Activated T-cell treated with anti-CD3 and anti-CD28 coated beads, Interleukin-2, amount 50 U/mL, for 72 hours (primary cell): ENCODE data around the gene GRIK4. TPM values are rescaled to one million over a fixed set of nuclear protein-coding genes. Genes with fewer than 3 reads are reported as not detected.
"Not testable (repeated sequence)": the region's sequence is repeated elsewhere in the genome, so short reads cannot be mapped to it uniquely, and the experiment has no call there.

Experiments
- ATAC-seq, 2 donors: fragments of 150-1000 bp; cut with Tn5 transposase; replicated peaks in 1 of 2; 2 replicates each; pipeline ENCODE4 v1.10.0; 2021; ENCODE audit warnings: moderate library complexity in 2 of 2, mild to moderate bottlenecking in 1 of 2
- DNase-seq, 2 donors: peaks; one replicate each; pipeline ENCODE4 v3.0.0; 2021 to 2022; ENCODE audit warnings: mixed read lengths in 1 of 2
- H3K27ac Mint-ChIP-seq: one replicate; pipeline ENCODE4 v1.8.0; 2022; ENCODE audit warnings: mild to moderate bottlenecking, moderate library complexity, mixed read lengths
- H3K27me3 Mint-ChIP-seq: one replicate; pipeline ENCODE4 v1.8.0; 2022; ENCODE audit warnings: low read depth, mixed read lengths
- H3K36me3 Mint-ChIP-seq, 2 donors: one replicate each; pipeline ENCODE4 v1.8.0; 2022; ENCODE audit warnings: mixed read lengths in 2 of 2, mild to moderate bottlenecking in 1 of 2; ENCODE audit not compliant: insufficient read depth in 2 of 2
- H3K4me1 Mint-ChIP-seq: one replicate; pipeline ENCODE4 v1.8.0; 2022; ENCODE audit warnings: low read depth, mixed read lengths
- H3K4me3 Mint-ChIP-seq, 2 donors: one replicate each; pipeline ENCODE4 v1.8.0; 2022; ENCODE audit warnings: mild to moderate bottlenecking in 2 of 2, mixed read lengths in 2 of 2, moderate library complexity in 2 of 2
- H3K9me3 Mint-ChIP-seq, 2 donors: one replicate each; pipeline ENCODE4 v1.8.0; 2022; ENCODE audit warnings: mixed read lengths in 2 of 2
- total RNA-seq, 2 donors: library from RNA; stranded (reverse); gene quantifications; one replicate each; pipeline ENCODE4 v1.2.3, GENCODE V29; 2022

The GRIK4 gene
- total RNA-seq, 2 donors from 2014 or later: 0.12 TPM; not detected in 1

GRCh38 chr11:120996973-120997372, 485.4 kb downstream of the GRIK4 start:
- no peak for ATAC-seq
- Mint-ChIP-seq H3K27ac (no peak overlapping the region), H3K36me3 (no peaks in the 10 kb centered on the region), H3K9me3 (no peaks in the 10 kb centered on the region), H3K27me3 (peaks cover 18% of the 10 kb centered on the region), H3K4me3 (no peak overlapping the region), H3K4me1 (no peaks in the 10 kb centered on the region)
- no peak for DNase-seq

- Mint-ChIP-seq H3K4me1 (no peaks in the 10 kb centered on the region), H3K4me3 (no peak overlapping the region), H3K27me3 (peaks cover 28% of the 10 kb centered on the region), H3K27ac (no peak overlapping the region), H3K36me3 (no peaks in the 10 kb centered on the region), H3K9me3 (no peaks in the 10 kb centered on the region)
- ATAC-seq (no peak), DNase-seq (no peak)
Observed at GRCh38 chr11:120998581-120998980, 487.0 kb downstream of the GRIK4 start.

DNA sequence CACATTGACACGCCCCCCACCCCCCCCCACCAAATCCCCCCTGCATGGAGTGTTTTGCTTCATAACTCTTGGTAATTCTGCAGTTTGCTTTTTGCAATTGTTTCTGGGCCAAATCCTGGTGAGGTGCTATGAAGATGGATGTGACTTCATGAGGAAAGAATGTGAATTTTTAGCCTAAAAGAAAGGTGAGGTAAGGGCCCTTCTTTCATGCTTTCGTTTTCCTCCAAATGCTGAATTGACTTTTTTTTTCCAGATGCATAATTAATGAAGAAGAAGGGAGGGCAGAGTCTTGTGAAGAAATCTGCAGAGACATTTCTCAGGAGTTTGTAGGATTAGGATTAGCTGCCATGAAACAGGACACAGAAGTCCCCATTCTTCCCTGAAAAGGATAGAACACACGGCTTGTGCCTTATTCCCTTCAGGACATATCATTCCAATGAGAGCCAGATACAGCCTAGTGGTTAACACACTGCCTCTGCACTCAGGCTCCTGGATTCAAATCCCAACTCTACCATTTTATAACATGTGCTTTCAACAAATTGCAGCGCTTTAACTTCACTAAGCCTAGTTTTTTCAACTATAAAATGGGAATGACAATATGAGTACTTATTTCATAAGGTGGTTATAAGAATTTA, 492.8 kb downstream of the GRIK4 start:
- Mint-ChIP-seq H3K4me1 (no peaks in the 10 kb centered on the region), H3K27me3 (peaks cover 37% of the 10 kb centered on the region), H3K4me3 (no peak overlapping the region), H3K36me3 (no peaks in the 10 kb centered on the region), H3K27ac (no peak overlapping the region), H3K9me3 (no peaks in the 10 kb centered on the region)
- ATAC-seq: no peak
- DNase-seq: no peak

DNA sequence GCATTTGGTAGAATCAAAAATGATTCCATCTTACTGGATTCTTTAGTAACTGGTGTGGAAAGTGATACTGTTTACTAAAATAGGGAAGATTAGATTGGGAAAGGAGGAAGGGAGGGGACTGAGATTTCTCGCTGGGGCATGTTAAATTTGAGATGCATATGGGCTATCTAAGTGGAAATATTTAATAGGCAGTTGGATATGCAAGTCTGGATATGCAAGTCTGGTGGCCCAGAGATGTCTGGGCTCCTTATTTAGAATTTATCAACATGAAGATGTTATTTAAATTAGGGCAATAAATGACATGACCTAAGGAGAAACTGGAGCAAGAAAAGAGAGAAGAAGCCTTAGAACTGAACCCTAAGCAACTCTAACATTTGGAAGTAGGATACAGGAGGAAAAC, 495.4 kb downstream of the GRIK4 start:
- H3K9me3 Mint-ChIP-seq: no peaks in the 10 kb centered on the region
- H3K4me3 Mint-ChIP-seq: no peak overlapping the region
- no peaks in the 10 kb centered on the region for H3K4me1 Mint-ChIP-seq
- DNase-seq: no peak
- no peaks in the 10 kb centered on the region for H3K36me3 Mint-ChIP-seq
- ATAC-seq: no peak
- H3K27ac Mint-ChIP-seq: no peak overlapping the region
- peaks cover 34% of the 10 kb centered on the region for H3K27me3 Mint-ChIP-seq

DNA sequence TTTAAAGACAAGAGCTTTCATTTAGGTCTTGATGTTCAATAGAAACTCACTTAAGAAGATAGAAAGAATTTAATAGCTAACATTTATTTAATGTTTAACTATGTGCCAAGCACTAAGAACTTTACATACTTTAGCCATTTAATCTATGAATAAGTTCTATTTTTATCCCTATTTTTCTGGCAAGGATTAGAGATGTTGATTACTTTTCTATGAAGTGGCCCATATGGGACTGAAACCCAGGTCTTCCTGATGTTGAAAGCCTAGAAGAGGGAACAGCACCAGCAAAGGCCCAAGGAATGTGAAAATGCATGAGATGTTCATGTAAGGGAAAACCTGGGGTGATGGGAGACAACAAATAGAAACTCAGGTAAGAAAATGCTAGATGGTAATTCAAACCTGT, 497.0 kb downstream of the GRIK4 start:
- no peak overlapping the region for H3K27ac Mint-ChIP-seq
- H3K9me3 Mint-ChIP-seq: no peaks in the 10 kb centered on the region
- no peak for DNase-seq
- H3K4me3 Mint-ChIP-seq: no peak overlapping the region
- no peaks in the 10 kb centered on the region for H3K4me1 Mint-ChIP-seq
- no peaks in the 10 kb centered on the region for H3K36me3 Mint-ChIP-seq
- ATAC-seq: no peak
- H3K27me3 Mint-ChIP-seq: peaks cover 23% of the 10 kb centered on the region

DNA sequence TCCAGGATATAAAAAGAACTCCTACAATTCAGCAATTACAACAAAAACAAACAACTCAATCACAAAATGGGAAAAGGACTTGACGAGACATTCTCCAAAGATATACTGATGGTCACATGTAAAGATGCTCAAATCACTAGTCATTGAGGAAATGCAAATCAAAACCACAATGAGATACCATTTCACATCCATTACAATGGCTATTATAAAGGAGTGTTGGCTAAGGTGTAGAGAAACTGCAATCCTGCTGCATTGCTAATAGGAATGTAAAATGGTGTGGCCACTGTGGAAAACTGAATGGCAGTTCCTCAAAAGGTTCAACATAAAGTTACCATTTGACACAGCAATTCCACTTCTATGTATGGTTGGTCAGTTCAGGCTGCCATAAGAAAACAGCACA, 500.5 kb downstream of the GRIK4 start:
- no peaks in the 10 kb centered on the region for H3K4me1 Mint-ChIP-seq
- ATAC-seq (no peak), DNase-seq (no peak)
- H3K36me3 Mint-ChIP-seq: peaks cover 0 to 1% of the 10 kb centered on the region in 2 donors
- no peak overlapping the region for H3K27ac Mint-ChIP-seq
- no peak overlapping the region for H3K4me3 Mint-ChIP-seq
- H3K9me3 Mint-ChIP-seq: no peaks in the 10 kb centered on the region
- peaks cover 26% of the 10 kb centered on the region for H3K27me3 Mint-ChIP-seq

GRCh38 chr11:121018746-121019145, 507.2 kb downstream of the GRIK4 start:
- ATAC-seq (no peak), DNase-seq (no peak)
- Mint-ChIP-seq H3K27me3 (peaks cover 14% of the 10 kb centered on the region), H3K36me3 (peaks cover 1 to 3% of the 10 kb centered on the region in 2 donors), H3K4me3 (no peak overlapping the region), H3K9me3 (no peaks in the 10 kb centered on the region), H3K27ac (no peak overlapping the region), H3K4me1 (peaks cover 2% of the 10 kb centered on the region)

GRCh38 chr11:121021718-121022117, 510.2 kb downstream of the GRIK4 start:
- not testable (repeated sequence) for DNase-seq, H3K4me3 Mint-ChIP-seq, H3K36me3 Mint-ChIP-seq, H3K27me3 Mint-ChIP-seq, H3K9me3 Mint-ChIP-seq, H3K27ac Mint-ChIP-seq, ATAC-seq
- H3K4me1 Mint-ChIP-seq: peaks cover 21% of the 10 kb centered on the region

GRCh38 chr11:121023848-121024751, 512.6 kb downstream of the GRIK4 start, which contains the start of gene TBCEL:
TSS of gene TBCEL (plus strand) at chr11:121024102. CDS start at chr11:121045691, 21,589 bp downstream.
- DNase-seq: peak; percentile 85 to 87
- H3K9me3 Mint-ChIP-seq: no peaks in the 10 kb centered on the region
- peaks cover 0 to 5% of the 10 kb centered on the region in 2 donors for H3K36me3 Mint-ChIP-seq
- peaks cover 21% of the 10 kb centered on the region for H3K4me1 Mint-ChIP-seq
- peaks cover 5% of the 10 kb centered on the region for H3K27me3 Mint-ChIP-seq
- H3K27ac Mint-ChIP-seq: peak within 1 kb of the TSS; percentile 74
- peak within 1 kb of the TSS; percentile 75 to 88 for H3K4me3 Mint-ChIP-seq
- ATAC-seq: peak; percentile 92 to 95

DNA sequence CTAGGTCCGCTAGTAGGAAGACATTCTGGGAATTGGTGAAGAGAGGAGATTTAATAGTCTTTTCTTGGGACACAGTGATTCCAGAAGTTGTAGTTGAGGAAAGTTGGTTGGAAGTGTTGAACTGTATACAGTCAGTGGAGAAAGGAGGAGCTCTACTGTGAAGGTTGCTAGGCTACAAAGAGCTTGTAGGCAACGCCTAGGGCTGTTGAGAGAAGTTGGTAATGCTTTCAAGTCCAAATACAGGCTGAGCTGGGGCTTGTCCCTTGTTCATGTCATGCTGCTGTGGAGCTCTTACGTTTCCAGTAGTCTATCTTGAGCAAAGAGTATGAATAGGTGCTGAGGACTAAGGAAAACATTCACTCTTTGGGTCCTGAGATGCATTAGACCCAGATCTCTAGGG, 513.4 kb downstream of the GRIK4 start:
- H3K36me3 Mint-ChIP-seq: peaks cover 0 to 5% of the 10 kb centered on the region in 2 donors
- no peaks in the 10 kb centered on the region for H3K9me3 Mint-ChIP-seq
- peak overlapping the region; percentile 75 to 88 for H3K4me3 Mint-ChIP-seq
- peaks cover 4% of the 10 kb centered on the region for H3K27me3 Mint-ChIP-seq
- H3K4me1 Mint-ChIP-seq: peaks cover 25% of the 10 kb centered on the region
- no peak for ATAC-seq
- peak overlapping the region; percentile 74 for H3K27ac Mint-ChIP-seq
- DNase-seq: no peak

- peaks cover 25% of the 10 kb centered on the region for H3K4me1 Mint-ChIP-seq
- H3K9me3 Mint-ChIP-seq: no peaks in the 10 kb centered on the region
- DNase-seq: no peak
- H3K27ac Mint-ChIP-seq: no peak overlapping the region
- no peak for ATAC-seq
- no peaks in the 10 kb centered on the region for H3K27me3 Mint-ChIP-seq
- H3K36me3 Mint-ChIP-seq: no peaks in the 10 kb centered on the region
- H3K4me3 Mint-ChIP-seq: no peak overlapping the region
Observed at GRCh38 chr11:121029153-121029552, 517.6 kb downstream of the GRIK4 start.

DNA sequence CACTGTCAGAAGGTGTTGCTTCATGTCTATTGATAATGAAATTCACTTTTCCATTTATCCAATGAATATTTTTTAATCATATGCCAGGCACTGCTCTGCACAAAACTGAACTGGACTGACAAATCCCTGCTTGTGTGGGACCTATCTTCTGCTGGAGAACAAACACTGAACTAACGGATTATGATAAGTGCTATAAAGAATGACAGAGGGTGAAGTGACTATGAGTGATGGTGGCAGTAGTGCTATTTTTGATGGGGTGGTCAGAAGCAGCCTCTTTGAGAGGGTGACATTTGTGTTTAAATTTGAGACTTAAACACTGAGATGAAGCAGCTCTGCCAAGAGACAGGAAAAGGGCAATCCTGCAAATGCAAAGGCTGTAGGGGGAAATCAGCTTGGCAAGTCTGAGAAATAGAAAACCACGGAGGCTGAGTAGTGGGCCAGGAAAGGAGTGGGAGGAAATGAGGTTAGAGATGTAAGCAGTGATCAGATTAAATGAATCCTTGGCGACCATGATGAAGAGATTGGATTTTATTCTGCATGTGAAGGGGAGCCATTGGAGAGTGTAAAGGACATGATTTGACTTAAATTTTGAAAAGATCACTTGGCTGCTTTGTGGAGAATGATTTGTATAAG, 518.4 kb downstream of the GRIK4 start:
- Mint-ChIP-seq H3K4me1 (peaks cover 20% of the 10 kb centered on the region), H3K27ac (peak overlapping the region; percentile 11), H3K9me3 (no peaks in the 10 kb centered on the region), H3K27me3 (no peaks in the 10 kb centered on the region), H3K4me3 (no peak overlapping the region), H3K36me3 (no peaks in the 10 kb centered on the region)
- no peak for DNase-seq
- ATAC-seq: no peak

GRCh38 chr11:121031167-121031566, 519.6 kb downstream of the GRIK4 start:
- H3K36me3 Mint-ChIP-seq: no peaks in the 10 kb centered on the region
- H3K4me3 Mint-ChIP-seq: no peak overlapping the region
- H3K9me3 Mint-ChIP-seq: no peaks in the 10 kb centered on the region
- peaks cover 21% of the 10 kb centered on the region for H3K4me1 Mint-ChIP-seq
- no peak overlapping the region for H3K27ac Mint-ChIP-seq
- no peak for ATAC-seq
- no peaks in the 10 kb centered on the region for H3K27me3 Mint-ChIP-seq
- DNase-seq: no peak
